Endothelial cell (in vitro differentiated cells): Measurements from ENCODE around the gene HERC6. TPM values are rescaled to one million over a fixed set of nuclear protein-coding genes. Genes with fewer than 3 reads are reported as not detected.
"Not testable (repeated sequence)": the region's sequence is repeated elsewhere in the genome, so short reads cannot be mapped to it uniquely, and the experiment has no call there.

Experiments used
- DNase-seq: peaks from one replicate; pipeline ENCODE4 v3.0.0; 2021; ENCODE audit warnings: low spot score
- H3K27ac Mint-ChIP-seq: one replicate; pipeline ENCODE4 v1.8.0; 2021; ENCODE audit warnings: mixed read lengths, inconsistent platforms; ENCODE audit not compliant: unreplicated experiment
- H3K27me3 Mint-ChIP-seq: one replicate; pipeline ENCODE4 v1.8.0; 2021; ENCODE audit warnings: mild to moderate bottlenecking, moderate library complexity, mixed read lengths, inconsistent platforms; ENCODE audit not compliant: unreplicated experiment
- H3K36me3 Mint-ChIP-seq: one replicate; pipeline ENCODE4 v1.8.0; 2021; ENCODE audit warnings: mild to moderate bottlenecking, low read depth, mixed read lengths, inconsistent platforms; ENCODE audit not compliant: unreplicated experiment
- H3K4me1 Mint-ChIP-seq: one replicate; pipeline ENCODE4 v1.8.0; 2021; ENCODE audit warnings: mild to moderate bottlenecking, mixed read lengths, inconsistent platforms; ENCODE audit not compliant: unreplicated experiment
- H3K4me3 Mint-ChIP-seq: one replicate; pipeline ENCODE4 v1.8.0; 2021; ENCODE audit warnings: mild to moderate bottlenecking, mixed read lengths, inconsistent platforms; ENCODE audit not compliant: unreplicated experiment
- H3K9me3 Mint-ChIP-seq: one replicate; pipeline ENCODE4 v1.8.0; 2021; ENCODE audit warnings: mixed read lengths, inconsistent platforms; ENCODE audit not compliant: unreplicated experiment
- CTCF ChIP-seq: fragments of 200-600 bp; sonication (generic); IDR thresholded peaks from one replicate; pipeline ENCODE4 v1.5.0; 2021; ENCODE audit warnings: antibody characterized with exemption; ENCODE audit not compliant: unreplicated experiment
- total RNA-seq: library from RNA; stranded (reverse); fragmentation: NEBNext Ultra II Directional; extraction: Animal tissue kit (Norgen Biotek cat#: 25700); gene quantifications from one replicate; pipeline ENCODE4 v1.2.1, GENCODE V29; 2021; ENCODE audit not compliant: unreplicated experiment

Gene HERC6
- total RNA-seq, 1 donor from 2014 or later: 3.2 TPM

- H3K27me3 Mint-ChIP-seq: peaks cover 2% of the 10 kb centered on the region
- no peak overlapping the region for H3K4me3 Mint-ChIP-seq
- no peaks in the 10 kb centered on the region for H3K4me1 Mint-ChIP-seq
- DNase-seq: no peak
- no peak for TF ChIP-seq CTCF
- peaks cover 14% of the 10 kb centered on the region for H3K36me3 Mint-ChIP-seq
- no peaks in the 10 kb centered on the region for H3K9me3 Mint-ChIP-seq
- no peak overlapping the region for H3K27ac Mint-ChIP-seq
Observed at GRCh38 chr4:88445252-88445651, 66.6 kb downstream of the HERC6 start.

- no peak overlapping the region for H3K27ac Mint-ChIP-seq
- DNase-seq: no peak
- no peaks in the 10 kb centered on the region for H3K4me1 Mint-ChIP-seq
Observed at GRCh38 chr4:88446124-88446523, 67.5 kb downstream of the HERC6 start.

GRCh38 chr4:88447371-88448095, 68.9 kb downstream of the HERC6 start:
- TF ChIP-seq CTCF: no peak
- Mint-ChIP-seq H3K27me3 (peaks cover 2% of the 10 kb centered on the region), H3K4me1 (no peaks in the 10 kb centered on the region), H3K9me3 (no peaks in the 10 kb centered on the region), H3K4me3 (no peak overlapping the region), H3K36me3 (peaks cover 7% of the 10 kb centered on the region), H3K27ac (no peak overlapping the region)
- DNase-seq: no peak

More at GRCh38 chr4:88446124-88446523, 67.5 kb downstream of the HERC6 start:
- TF ChIP-seq CTCF: no peak
- H3K36me3 Mint-ChIP-seq: peaks cover 13% of the 10 kb centered on the region
- H3K9me3 Mint-ChIP-seq: no peaks in the 10 kb centered on the region
- no peak overlapping the region for H3K4me3 Mint-ChIP-seq
- H3K27me3 Mint-ChIP-seq: peaks cover 2% of the 10 kb centered on the region

- H3K27ac Mint-ChIP-seq, H3K4me1 Mint-ChIP-seq, H3K4me3 Mint-ChIP-seq, H3K27me3 Mint-ChIP-seq, H3K9me3 Mint-ChIP-seq, DNase-seq, H3K36me3 Mint-ChIP-seq: not testable (repeated sequence)
Observed at GRCh38 chr4:88448211-88448765, 69.6 kb downstream of the HERC6 start.

GRCh38 chr4:88448889-88449288, 70.2 kb downstream of the HERC6 start:
- no peaks in the 10 kb centered on the region for H3K4me1 Mint-ChIP-seq
- no peak for DNase-seq
- H3K36me3 Mint-ChIP-seq: peaks cover 4% of the 10 kb centered on the region
- H3K9me3 Mint-ChIP-seq: no peaks in the 10 kb centered on the region
- H3K27ac Mint-ChIP-seq: no peak overlapping the region
- TF ChIP-seq CTCF: no peak
- no peak overlapping the region for H3K4me3 Mint-ChIP-seq
- H3K27me3 Mint-ChIP-seq: peaks cover 2% of the 10 kb centered on the region
